Mesenchymal stem cell (in vitro differentiated cells and primary cell): ENCODE results near the gene SETD3.

ENCODE experiments used
- DNase-seq: peaks from one replicate; pipeline ENCODE4 v3.0.0-alpha.2; 2013
- H2AFZ ChIP-seq: one replicate; pipeline ENCODE4 v1.6.1; 2013; ENCODE audit warnings: low read depth, mild to moderate bottlenecking, control low read depth, inconsistent platforms, low read length, moderate library complexity
- H2AK5ac ChIP-seq: 2 replicates; pipeline ENCODE4 v1.6.1; 2013; ENCODE audit warnings: low read length, moderate library complexity, mild to moderate bottlenecking, inconsistent platforms; ENCODE audit not compliant: severe bottlenecking
- H2BK120ac ChIP-seq: one replicate; pipeline ENCODE4 v1.6.1; 2013; ENCODE audit warnings: low read depth, mild to moderate bottlenecking, inconsistent platforms, low read length, moderate library complexity
- H2BK12ac ChIP-seq, 2 experiments: one replicate each; pipeline ENCODE4 v1.6.1; 2013; ENCODE audit warnings: inconsistent platforms in 2 of 2, low read length in 2 of 2, mild to moderate bottlenecking in 2 of 2, moderate library complexity in 2 of 2, control low read depth in 1 of 2
- H2BK15ac ChIP-seq: one replicate; pipeline ENCODE4 v1.6.1; 2013; ENCODE audit warnings: mild to moderate bottlenecking, low read depth, inconsistent platforms; ENCODE audit not compliant: poor library complexity, severe bottlenecking
- H2BK5ac ChIP-seq: 2 replicates; pipeline ENCODE4 v1.6.1; 2013; ENCODE audit warnings: low read depth, mild to moderate bottlenecking, low read length, control low read depth, inconsistent platforms; ENCODE audit not compliant: poor library complexity, severe bottlenecking
- H3K14ac ChIP-seq, 2 experiments: one replicate each; pipeline ENCODE4 v1.6.1; 2013; ENCODE audit warnings: inconsistent platforms in 2 of 2, low read length in 2 of 2, control low read depth in 1 of 2, mild to moderate bottlenecking in 1 of 2, moderate library complexity in 1 of 2
- H3K18ac ChIP-seq, 2 experiments: one replicate each; pipeline ENCODE4 v1.6.1; 2013; ENCODE audit warnings: inconsistent platforms in 2 of 2, low read length in 2 of 2, control low read depth in 1 of 2, low read depth in 1 of 2, mild to moderate bottlenecking in 1 of 2
- H3K23ac ChIP-seq, 2 experiments: one replicate each; pipeline ENCODE4 v1.6.1; 2013; ENCODE audit warnings: inconsistent platforms in 2 of 2, low read length in 2 of 2, mild to moderate bottlenecking in 2 of 2, moderate library complexity in 2 of 2, control low read depth in 1 of 2
- H3K27ac ChIP-seq: 2 replicates; pipeline ENCODE4 v1.5.1; 2013; ENCODE audit warnings: mild to moderate bottlenecking, moderate library complexity, low read length, control low read depth, inconsistent platforms; ENCODE audit not compliant: poor library complexity, severe bottlenecking
- H3K27me3 ChIP-seq, 2 experiments: 2 replicates each; pipeline versions ENCODE4 v1.6.1 to v1.7.0; 2013; ENCODE audit warnings: low read length in 2 of 2, mild to moderate bottlenecking in 2 of 2, moderate library complexity in 2 of 2, control low read depth in 1 of 2, inconsistent platforms in 1 of 2; ENCODE audit not compliant: control insufficient read depth in 1 of 2, insufficient read depth in 1 of 2
- H3K36me3 ChIP-seq, 2 experiments: 2 replicates each; pipeline versions ENCODE4 v1.6.1 to v1.7.0; 2013; ENCODE audit warnings: low read length in 2 of 2, control low read depth in 1 of 2, inconsistent platforms in 1 of 2, low read depth in 1 of 2, mild to moderate bottlenecking in 1 of 2; ENCODE audit not compliant: insufficient read depth in 2 of 2, control insufficient read depth in 1 of 2
- H3K4ac ChIP-seq, 2 experiments: one replicate each; pipeline ENCODE4 v1.6.1; 2013; ENCODE audit warnings: inconsistent platforms in 2 of 2, low read length in 2 of 2, mild to moderate bottlenecking in 2 of 2, moderate library complexity in 2 of 2, control low read depth in 1 of 2, low read depth in 1 of 2
- H3K4me1 ChIP-seq: 2 replicates; pipeline ENCODE4 v1.6.1; 2013; ENCODE audit warnings: low read depth, low read length, control low read depth; ENCODE audit not compliant: control insufficient read depth, insufficient read depth
- H3K4me2 ChIP-seq: 2 replicates; pipeline ENCODE4 v1.6.1; 2013; ENCODE audit warnings: low read length, mild to moderate bottlenecking, inconsistent platforms; ENCODE audit not compliant: poor library complexity, severe bottlenecking
- H3K4me3 ChIP-seq, 2 experiments: 2 replicates each; pipeline versions ENCODE4 v1.5.1 to v1.7.0; 2013; ENCODE audit warnings: low read length in 2 of 2, mild to moderate bottlenecking in 2 of 2, control low read depth in 1 of 2, low read depth in 1 of 2; ENCODE audit not compliant: insufficient read depth in 1 of 2
- H3K79me1 ChIP-seq: replicated peaks from 2 replicates; pipeline ENCODE4 v1.6.1; 2013; ENCODE audit warnings: mild to moderate bottlenecking, control low read depth, low read length, inconsistent platforms; ENCODE audit not compliant: poor library complexity, severe bottlenecking
- H3K9ac ChIP-seq: 2 replicates; pipeline ENCODE4 v1.7.0; 2013; ENCODE audit warnings: mild to moderate bottlenecking, low read length, moderate library complexity
- H3K9me3 ChIP-seq: 2 replicates; pipeline ENCODE4 v1.7.0; 2013; ENCODE audit warnings: mild to moderate bottlenecking, low read length; ENCODE audit not compliant: control insufficient read depth
- H4K8ac ChIP-seq: one replicate; pipeline ENCODE4 v1.6.1; 2013; ENCODE audit warnings: inconsistent platforms, mild to moderate bottlenecking, low read length, moderate library complexity
- H4K91ac ChIP-seq: one replicate; pipeline ENCODE4 v1.6.1; 2013; ENCODE audit warnings: mild to moderate bottlenecking, low read length, inconsistent platforms
- WGBS: methylation state at CpG from one replicate; pipeline ENCODE4 v1.1.7; 2013; ENCODE audit warnings: mixed read lengths; 5-methylcytosine and 5-hydroxymethylcytosine counted together

The SETD3 gene

DNA sequence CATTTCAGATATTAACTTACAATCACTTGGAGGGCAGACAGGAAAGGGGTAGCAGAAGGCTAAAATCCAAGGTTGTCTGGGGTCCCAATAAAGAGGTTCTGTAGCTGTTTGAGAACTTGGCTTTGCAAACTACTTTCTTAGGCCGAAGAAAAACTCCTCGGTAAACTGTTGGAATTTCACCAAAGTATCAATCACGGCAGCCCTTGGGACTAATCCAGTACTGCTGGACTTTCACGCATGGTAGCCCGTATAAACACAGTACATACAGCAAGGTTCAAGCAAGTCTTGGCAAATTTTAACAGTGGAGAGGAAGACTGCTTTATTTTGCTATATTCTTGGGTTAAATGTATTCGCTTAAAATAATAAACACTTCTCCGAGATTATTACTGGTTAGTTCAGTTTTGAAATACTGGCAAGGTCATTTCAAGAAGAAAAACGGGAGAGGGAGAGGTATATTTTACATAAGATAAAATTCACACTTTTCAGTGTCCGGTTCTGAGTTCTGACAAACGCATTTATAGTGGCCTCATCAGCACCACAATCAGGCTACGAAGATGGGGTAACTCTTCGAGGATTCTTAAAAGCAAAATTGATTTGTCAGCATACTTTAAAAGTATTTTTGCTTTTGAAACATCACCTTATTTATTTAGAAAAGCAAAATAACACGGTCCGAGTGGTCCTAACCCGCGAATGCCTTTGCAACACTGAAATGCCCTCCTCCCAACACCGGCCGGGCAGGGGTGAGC, 1.3 kb downstream of the SETD3 start:
- peak overlapping the region; percentile 97 for H3K4me2 ChIP-seq
- peaks cover 7% of the 10 kb centered on the region for H3K4me1 ChIP-seq
- no peak overlapping the region for H2BK5ac ChIP-seq
- H3K18ac ChIP-seq, result peak overlapping the region in 1 of 2 experiments; percentile 81
- no peak overlapping the region for H2BK120ac ChIP-seq
- H2BK15ac ChIP-seq, result no peak overlapping the region
- no peaks in the 10 kb centered on the region for H3K9me3 ChIP-seq
- H2AK5ac ChIP-seq, result no peak overlapping the region
- H3K4me3 ChIP-seq, result peak overlapping the region; percentile 86 to 93
- no peak overlapping the region for H4K8ac ChIP-seq
- no peak overlapping the region for H3K4ac ChIP-seq
- peak overlapping the region; percentile 17 for H3K27ac ChIP-seq
- 40% methylated on average over 17 of the region's 18 CpGs for WGBS
- no peak overlapping the region for H3K23ac ChIP-seq
- H2BK12ac ChIP-seq, result no peak overlapping the region
- peak overlapping the region; percentile 79 for H3K9ac ChIP-seq
- peaks cover 0 to 4% of the 10 kb centered on the region in 2 experiments for H3K36me3 ChIP-seq
- no peaks in the 10 kb centered on the region for H3K79me1 ChIP-seq
- H3K14ac ChIP-seq, result no peak overlapping the region
- no peak overlapping the region for H4K91ac ChIP-seq
- H2AFZ ChIP-seq, result no peak overlapping the region
- no peaks in the 10 kb centered on the region for H3K27me3 ChIP-seq
- no peak for DNase-seq

DNA sequence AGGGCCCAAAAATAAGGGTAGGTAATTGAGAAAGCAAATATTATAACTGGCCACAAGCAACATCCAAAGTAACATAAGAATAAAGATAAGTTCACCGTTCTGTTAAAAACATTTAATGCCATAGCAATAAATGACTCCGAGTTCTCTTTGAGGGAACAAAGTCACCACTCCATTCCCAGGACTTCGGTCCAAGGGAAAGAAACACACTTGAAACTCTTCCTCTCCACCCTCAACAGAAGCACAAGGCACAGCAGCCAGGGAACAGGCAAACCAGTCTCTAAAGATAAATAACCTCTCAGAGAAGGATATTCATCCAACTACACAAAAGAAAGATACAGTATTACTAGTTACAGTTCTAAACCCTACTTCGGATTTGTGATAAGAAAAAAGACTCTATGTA, 2.5 kb downstream of the SETD3 start:
- Histone ChIP-seq H3K36me3 (peaks cover 0 to 4% of the 10 kb centered on the region in 2 experiments), H4K91ac (no peak overlapping the region)
- 87% methylated on average over 3 of the region's 4 CpGs for WGBS

DNA sequence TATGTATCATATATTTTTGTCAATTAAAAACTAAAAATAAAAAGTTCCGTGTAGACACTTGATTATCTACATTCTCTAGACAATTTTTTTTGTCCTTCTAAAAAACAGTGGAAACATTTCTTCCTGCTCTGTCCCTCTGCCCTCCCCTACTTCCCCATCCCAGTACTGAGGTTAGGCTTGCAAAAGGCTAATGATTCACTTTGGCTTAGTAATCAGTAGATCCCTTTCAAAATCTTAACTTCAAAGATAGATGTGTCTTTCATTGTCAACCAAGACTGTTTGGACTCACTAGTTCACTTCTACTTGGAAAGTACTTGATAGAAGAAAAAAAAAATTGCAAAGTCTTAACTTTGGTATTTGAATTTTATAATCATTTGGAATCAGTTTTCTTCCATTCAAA, 3.8 kb downstream of the SETD3 start:
- H2BK5ac ChIP-seq, result no peak overlapping the region
- no peak overlapping the region for H3K4me2 ChIP-seq
- H3K27me3 ChIP-seq, result no peaks in the 10 kb centered on the region
- 100% methylated on average over 1 of the region's 1 CpG for whole genome bisulfite sequencing
- H3K23ac ChIP-seq, result no peak overlapping the region
- no peak overlapping the region for H4K8ac ChIP-seq
- no peaks in the 10 kb centered on the region for H3K9me3 ChIP-seq
- H4K91ac ChIP-seq, result no peak overlapping the region
- no peak overlapping the region for H2AFZ ChIP-seq
- H3K36me3 ChIP-seq, result peaks cover 0 to 4% of the 10 kb centered on the region in 2 experiments
- no peak overlapping the region for H3K4ac ChIP-seq
- peaks cover 3% of the 10 kb centered on the region for H3K4me1 ChIP-seq
- peak; percentile 28 for DNase-seq
- H3K14ac ChIP-seq, result no peak overlapping the region
- H3K27ac ChIP-seq, result no peak overlapping the region
- no peak overlapping the region for H3K4me3 ChIP-seq
- no peak overlapping the region for H2BK15ac ChIP-seq
- H2AK5ac ChIP-seq, result no peak overlapping the region
- H3K9ac ChIP-seq, result no peak overlapping the region
- no peak overlapping the region for H2BK12ac ChIP-seq
- H3K79me1 ChIP-seq, result peaks cover 9% of the 10 kb centered on the region
- H3K18ac ChIP-seq, result no peak overlapping the region
- H2BK120ac ChIP-seq, result no peak overlapping the region

More for the DNA sequence above, 2.5 kb downstream of the SETD3 start:
- no peak overlapping the region for H3K27ac ChIP-seq
- H3K4me2 ChIP-seq, result no peak overlapping the region
- no peak overlapping the region for H2BK120ac ChIP-seq
- H3K27me3 ChIP-seq, result no peaks in the 10 kb centered on the region
- no peak overlapping the region for H3K4ac ChIP-seq
- H3K18ac ChIP-seq, result no peak overlapping the region
- H3K14ac ChIP-seq, result no peak overlapping the region
- H3K9ac ChIP-seq, result no peak overlapping the region
- no peak overlapping the region for H2BK5ac ChIP-seq
- H2AFZ ChIP-seq, result no peak overlapping the region
- DNase-seq, result no peak
- H3K23ac ChIP-seq, result no peak overlapping the region
- peaks cover 5% of the 10 kb centered on the region for H3K79me1 ChIP-seq
- no peak overlapping the region for H2AK5ac ChIP-seq
- no peaks in the 10 kb centered on the region for H3K9me3 ChIP-seq
- no peak overlapping the region for H2BK15ac ChIP-seq
- no peak overlapping the region for H4K8ac ChIP-seq
- peaks cover 4% of the 10 kb centered on the region for H3K4me1 ChIP-seq
- no peak overlapping the region for H2BK12ac ChIP-seq
- H3K4me3 ChIP-seq, result no peak overlapping the region

DNA sequence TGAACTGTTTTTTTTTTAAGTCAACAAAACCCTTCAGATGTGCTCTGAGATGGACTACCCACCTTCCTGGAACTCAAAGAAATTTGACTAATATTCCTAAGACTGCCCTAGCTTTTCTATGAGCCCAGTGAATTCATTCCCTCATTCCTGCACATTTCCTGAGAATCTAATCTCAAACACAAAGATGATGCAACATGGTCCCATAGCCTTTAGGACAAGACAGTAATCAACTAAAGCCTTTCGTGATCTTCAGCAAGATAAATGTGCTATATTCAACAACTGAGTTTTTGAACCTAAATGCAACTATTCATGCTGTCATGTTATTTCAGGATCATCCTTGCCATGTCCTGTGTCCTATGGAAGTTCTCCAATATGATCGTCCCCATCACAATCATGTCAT, 5.0 kb downstream of the SETD3 start:
- no peak overlapping the region for H2BK12ac ChIP-seq
- H3K18ac ChIP-seq, result no peak overlapping the region
- H3K4me3 ChIP-seq, result no peak overlapping the region
- no peak overlapping the region for H4K8ac ChIP-seq
- H3K4me1 ChIP-seq, result peaks cover 3% of the 10 kb centered on the region
- H3K4ac ChIP-seq, result no peak overlapping the region
- H3K23ac ChIP-seq, result no peak overlapping the region
- DNase-seq, result no peak
- H3K14ac ChIP-seq, result no peak overlapping the region
- no peak overlapping the region for H3K4me2 ChIP-seq
- H2AFZ ChIP-seq, result no peak overlapping the region
- H3K27me3 ChIP-seq, result no peaks in the 10 kb centered on the region
- 88% methylated on average over 1 of the region's 2 CpGs for WGBS
- H3K36me3 ChIP-seq, result peaks cover 0 to 4% of the 10 kb centered on the region in 2 experiments
- H3K9ac ChIP-seq, result no peak overlapping the region
- peaks cover 14% of the 10 kb centered on the region for H3K79me1 ChIP-seq
- H4K91ac ChIP-seq, result no peak overlapping the region
- no peak overlapping the region for H3K27ac ChIP-seq
- H2AK5ac ChIP-seq, result no peak overlapping the region
- no peak overlapping the region for H2BK120ac ChIP-seq
- H2BK15ac ChIP-seq, result no peak overlapping the region
- H2BK5ac ChIP-seq, result no peak overlapping the region
- H3K9me3 ChIP-seq, result no peaks in the 10 kb centered on the region
